ENCODE measurements around the gene BEND7. TPM values are rescaled to one million over a fixed set of nuclear protein-coding genes. Genes with fewer than 3 reads are reported as not detected.

The BEND7 gene
- total and polyA plus RNA-seq, 2 donors (not counting 3 experiments of a cell fraction or from before 2014, with no cell fraction given): 7.3 to 31.7 TPM

DNA sequence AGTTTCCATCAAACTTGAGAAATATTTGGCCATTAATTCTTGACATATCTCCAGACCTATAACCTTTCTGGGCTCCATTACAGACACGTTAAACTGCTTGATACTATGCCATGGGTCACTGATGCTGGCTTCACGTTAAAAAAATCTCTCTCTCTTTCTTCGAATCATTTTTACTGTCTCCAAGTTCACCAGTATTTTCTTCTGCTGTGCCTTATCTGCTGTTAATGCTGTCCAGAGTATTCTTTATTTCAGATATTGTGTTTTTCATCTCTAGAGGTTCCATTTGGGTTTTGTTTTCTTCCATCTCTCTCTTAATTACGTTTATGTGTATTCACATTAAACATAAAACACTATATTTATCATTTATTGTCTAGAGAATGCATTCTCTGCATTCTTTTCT, 45.1 kb upstream of the BEND7 start:
- Histone ChIP-seq H3K27me3 (ENCODE audit: control insufficient read depth in 2 of 2, insufficient read depth in 2 of 2, low read length in 2 of 2) (peaks cover 0 to 22% of the 10 kb centered on the region in 2 experiments), H3K9me1 (replicated peaks; ENCODE audit: control insufficient read depth, extremely low read depth, insufficient read depth, low read length) (no peaks in the 10 kb centered on the region), H3K79me2 (ENCODE audit: control insufficient read depth, insufficient read depth, low read length) (no peaks in the 10 kb centered on the region), H3K27ac (ENCODE audit: insufficient read depth, low read depth, low read length) (no peak overlapping the region), H3K9me3 (replicated peaks; ENCODE audit: control insufficient read depth, insufficient read depth, low read length) (no peaks in the 10 kb centered on the region), H3K9ac (replicated peaks; ENCODE audit: extremely low read depth, insufficient read depth, low read length) (no peak overlapping the region), H3K4me3 (replicated peaks in 1 of 3; ENCODE audit: insufficient read depth in 1 of 3, low read depth in 1 of 3, low read length in 3 of 3) (no peak overlapping the region), H4K20me1 (replicated peaks; ENCODE audit: control insufficient read depth, extremely low read depth, insufficient read depth, low read length) (no peaks in the 10 kb centered on the region), H3K36me3 (ENCODE audit: control insufficient read depth in 2 of 2, extremely low read depth in 1 of 2, insufficient read depth in 2 of 2, low read length in 2 of 2) (no peaks in the 10 kb centered on the region), H3K4me1 (ENCODE audit: control insufficient read depth, extremely low read depth, insufficient read depth, low read length) (no peaks in the 10 kb centered on the region), H2AFZ (ENCODE audit: low read depth, low read length) (no peak overlapping the region), H3K4me2 (ENCODE audit: insufficient read depth, low read length) (no peak overlapping the region)
- TF ChIP-seq JUN (IDR thresholded peaks at IDR 0.05; ENCODE audit: borderline replicate concordance, insufficient read depth, insufficient read length, low read depth): no peak
- no peak for TF ChIP-seq FOS (IDR thresholded peaks at IDR 0.05; ENCODE audit: borderline replicate concordance, insufficient read depth, low read length)
- no peak for TF ChIP-seq GATA2 (IDR thresholded peaks at IDR 0.05; ENCODE audit: insufficient read depth, insufficient read length, low read depth, low read length)
- TF ChIP-seq, protein P1, sequence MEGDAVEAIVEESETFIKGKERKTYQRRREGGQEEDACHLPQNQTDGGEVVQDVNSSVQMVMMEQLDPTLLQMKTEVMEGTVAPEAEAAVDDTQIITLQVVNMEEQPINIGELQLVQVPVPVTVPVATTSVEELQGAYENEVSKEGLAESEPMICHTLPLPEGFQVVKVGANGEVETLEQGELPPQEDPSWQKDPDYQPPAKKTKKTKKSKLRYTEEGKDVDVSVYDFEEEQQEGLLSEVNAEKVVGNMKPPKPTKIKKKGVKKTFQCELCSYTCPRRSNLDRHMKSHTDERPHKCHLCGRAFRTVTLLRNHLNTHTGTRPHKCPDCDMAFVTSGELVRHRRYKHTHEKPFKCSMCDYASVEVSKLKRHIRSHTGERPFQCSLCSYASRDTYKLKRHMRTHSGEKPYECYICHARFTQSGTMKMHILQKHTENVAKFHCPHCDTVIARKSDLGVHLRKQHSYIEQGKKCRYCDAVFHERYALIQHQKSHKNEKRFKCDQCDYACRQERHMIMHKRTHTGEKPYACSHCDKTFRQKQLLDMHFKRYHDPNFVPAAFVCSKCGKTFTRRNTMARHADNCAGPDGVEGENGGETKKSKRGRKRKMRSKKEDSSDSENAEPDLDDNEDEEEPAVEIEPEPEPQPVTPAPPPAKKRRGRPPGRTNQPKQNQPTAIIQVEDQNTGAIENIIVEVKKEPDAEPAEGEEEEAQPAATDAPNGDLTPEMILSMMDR (IDR thresholded peaks at IDR 0.05; ENCODE audit: extremely low read depth in 1 of 2, insufficient read depth in 1 of 2, low read depth in 1 of 2, low read length in 2 of 2): no peak
- TF ChIP-seq POLR2A (IDR thresholded peaks at IDR 0.05; ENCODE audit: low read depth, low read length): no peak
- TF ChIP-seq EZH2 (IDR thresholded peaks at IDR 0.05; ENCODE audit: borderline replicate concordance, low read depth, low read length, severe bottlenecking): no peak
- TF ChIP-seq, protein P2, sequence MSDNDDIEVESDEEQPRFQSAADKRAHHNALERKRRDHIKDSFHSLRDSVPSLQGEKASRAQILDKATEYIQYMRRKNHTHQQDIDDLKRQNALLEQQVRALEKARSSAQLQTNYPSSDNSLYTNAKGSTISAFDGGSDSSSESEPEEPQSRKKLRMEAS (IDR thresholded peaks at IDR 0.05; ENCODE audit: insufficient read depth, insufficient read length): no peak
- no peak for TF ChIP-seq MYC (IDR thresholded peaks at IDR 0.05; ENCODE audit: low read depth, low read length)
- no peak for TF ChIP-seq POLR2AphosphoS5 (IDR thresholded peaks at IDR 0.05; ENCODE audit: insufficient read depth, low read depth, low read length)
- DNase-seq (ENCODE audit: low read depth, low spot score) (no peak), FAIRE-seq (no peak)
- POLR2A ChIA-PET: no interaction called here
- intact Hi-C loops (cut with micrococcal nuclease) (no loop called here), dilution Hi-C loops (cut with MboI; ENCODE audit: extremely low pct_ligation_motif_present, low sequenced_read_pairs) (no loop called here)
- no TSS peak for BruUV-seq (replicated peaks)
- CTCF ChIA-PET: no interaction called here
